HG03460 (cell line): Measurements from ENCODE around the gene OSBPL6.

Experiments used
- ATAC-seq: cut with Tn5 transposase; IDR thresholded peaks from one replicate; pipeline ENCODE4 v1.9.1; 2021; ENCODE audit not compliant: unreplicated experiment

The OSBPL6 gene

GRCh38 chr2:178269438-178270224 is 75.3 kb downstream of the OSBPL6 start:
- no peak for ATAC-seq

GRCh38 chr2:178270338-178270737 is 76.0 kb downstream of the OSBPL6 start:
- ATAC-seq: no peak

GRCh38 chr2:178271094-178271493 is 76.8 kb downstream of the OSBPL6 start:
- ATAC-seq: no peak

GRCh38 chr2:178271629-178272333 is 77.5 kb downstream of the OSBPL6 start:
- ATAC-seq: no peak

- no peak for ATAC-seq
Observed at GRCh38 chr2:178273787-178274360, 79.6 kb downstream of the OSBPL6 start.

- ATAC-seq: no peak
Observed at GRCh38 chr2:178275600-178275999, 81.3 kb downstream of the OSBPL6 start.

DNA sequence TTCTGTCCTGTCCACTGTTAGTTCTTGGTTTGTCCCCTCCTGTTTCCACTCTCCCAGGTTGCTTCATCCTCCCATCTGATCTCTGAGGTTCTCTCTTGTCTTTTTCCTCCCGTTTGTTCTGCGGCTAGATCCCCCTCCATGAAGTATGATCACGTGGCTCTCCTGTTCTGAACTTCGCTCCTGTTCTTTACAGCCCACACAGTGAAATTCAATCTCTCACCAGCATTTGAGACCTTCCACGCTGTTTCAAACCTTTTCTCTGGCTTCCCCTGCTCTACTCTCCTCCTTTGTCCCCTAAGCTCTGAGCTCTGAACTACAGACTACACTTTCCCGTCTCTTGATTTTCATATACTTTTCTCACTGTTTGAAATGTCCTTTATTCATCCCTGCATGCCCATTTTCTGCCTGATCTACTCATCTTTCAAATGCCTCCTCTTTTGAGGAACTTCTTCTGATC is 83.5 kb downstream of the OSBPL6 start:
- ATAC-seq: no peak

- no peak for ATAC-seq
Observed at GRCh38 chr2:178279142-178279541, 84.8 kb downstream of the OSBPL6 start.

DNA sequence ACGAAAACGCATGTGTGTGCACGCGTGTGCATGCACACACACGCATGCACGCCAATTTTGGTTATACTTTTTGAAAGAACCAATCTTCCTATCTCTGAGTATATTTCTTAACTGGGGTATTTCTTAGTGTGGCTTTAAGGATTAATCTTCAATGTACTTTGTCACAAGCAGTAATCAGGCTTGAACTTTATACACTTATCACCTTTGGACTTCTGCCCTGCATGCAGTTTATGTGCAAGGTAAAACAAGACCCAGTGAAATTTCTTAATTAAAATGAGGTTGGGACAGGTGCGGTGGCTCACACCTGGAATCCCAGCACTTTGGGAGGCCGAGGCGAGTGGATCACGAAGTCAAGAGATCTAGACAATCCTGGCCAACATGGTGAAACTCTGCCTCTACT is 85.3 kb downstream of the OSBPL6 start:
- ATAC-seq: no peak

- ATAC-seq: no peak
Observed at GRCh38 chr2:178280244-178280852, 86.0 kb downstream of the OSBPL6 start.

DNA sequence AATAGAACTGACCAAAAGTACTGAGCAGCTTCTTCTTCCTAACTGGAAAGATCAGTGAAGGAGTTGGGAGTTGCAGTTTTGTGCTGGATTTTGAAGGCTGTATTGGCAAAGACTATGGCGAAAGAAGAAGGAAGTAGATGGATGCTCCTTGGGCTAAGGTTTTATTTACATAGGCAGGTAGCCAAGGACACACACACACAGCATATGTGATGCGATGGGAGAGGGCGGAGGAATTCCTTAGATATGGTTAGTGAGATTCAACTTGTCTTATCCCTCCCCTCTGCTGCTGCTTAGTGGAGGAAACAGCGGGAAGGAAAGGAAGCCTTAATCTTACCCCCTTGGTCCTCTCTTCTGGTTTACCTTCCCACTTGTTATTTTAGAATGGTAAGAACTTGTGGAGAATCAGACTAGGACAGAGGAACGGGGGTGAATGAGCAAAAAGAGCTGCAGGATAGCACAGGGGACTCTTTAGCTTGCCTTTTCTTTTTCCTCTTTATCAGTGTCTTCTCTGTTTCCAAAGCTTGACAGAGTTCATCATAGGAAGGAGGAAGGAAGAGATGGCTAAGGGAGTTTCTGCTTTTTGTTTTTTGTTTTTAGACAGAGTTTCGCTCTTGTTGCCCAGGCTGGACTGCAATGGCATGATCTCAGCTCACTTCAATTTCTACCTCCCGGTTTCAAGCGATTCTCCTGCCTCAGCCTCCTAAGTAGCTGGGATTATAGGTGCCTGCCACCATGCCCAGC is 87.9 kb downstream of the OSBPL6 start:
- no peak for ATAC-seq

DNA sequence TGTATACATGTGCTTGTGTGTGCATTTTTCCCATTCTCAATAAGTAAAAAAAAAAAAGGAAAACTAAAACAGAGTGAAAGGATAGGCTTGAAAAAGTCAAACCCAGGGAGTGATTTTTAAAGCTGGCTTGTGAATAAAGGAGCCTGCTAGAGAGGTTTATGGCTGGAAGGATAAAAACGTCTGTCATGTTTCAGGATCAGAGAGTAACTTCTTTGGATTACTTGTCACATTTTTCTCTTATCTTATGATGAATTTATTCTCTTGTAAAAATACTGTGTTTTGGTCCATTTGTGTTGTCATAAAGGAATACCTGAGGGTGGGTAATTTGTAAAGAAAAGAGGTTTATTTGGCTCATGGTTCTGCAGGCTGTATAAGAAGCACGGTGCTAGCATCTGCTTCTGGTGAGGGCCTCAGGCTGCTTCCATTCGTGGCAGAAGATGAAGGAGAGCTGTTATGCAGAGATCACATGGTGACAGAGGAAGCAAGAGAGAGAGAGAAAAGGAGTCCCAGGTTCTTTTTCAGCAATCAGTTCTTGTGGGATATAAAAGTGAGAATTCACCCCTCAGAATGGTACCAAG is 89.1 kb downstream of the OSBPL6 start:
- no peak for ATAC-seq

DNA sequence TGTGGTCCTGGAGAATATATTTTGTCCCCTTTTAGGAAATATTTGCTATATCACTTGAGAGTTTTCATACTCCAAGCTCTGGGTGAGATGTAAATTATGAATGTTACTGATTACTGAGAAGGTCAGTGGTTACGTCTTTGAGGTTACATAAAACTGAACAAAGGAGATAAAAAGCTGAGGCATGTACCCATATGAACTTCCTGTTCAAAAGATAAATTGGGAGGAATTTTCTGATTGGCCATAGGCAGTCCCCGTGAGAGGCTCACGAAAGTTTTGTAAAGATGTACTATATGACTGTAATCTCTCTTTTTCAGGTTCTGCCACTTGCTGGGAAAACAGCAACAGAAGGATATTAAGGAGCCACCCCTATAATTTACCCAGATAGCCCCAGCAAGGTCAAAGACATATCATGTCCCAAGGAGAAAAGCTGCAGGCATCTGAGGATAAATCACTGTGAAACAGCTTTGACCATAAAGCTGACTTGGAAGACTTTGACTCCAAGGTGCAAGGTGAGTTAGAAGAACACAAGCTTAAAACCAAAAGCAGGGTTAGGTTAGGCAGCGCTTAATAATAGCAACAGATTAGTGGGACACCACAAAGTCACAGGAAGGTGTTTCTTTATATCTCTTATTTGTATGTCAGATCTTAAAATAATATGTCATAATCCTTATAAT is 90.4 kb downstream of the OSBPL6 start:
- ATAC-seq: no peak

GRCh38 chr2:178285287-178285615 is 90.9 kb downstream of the OSBPL6 start:
- no peak for ATAC-seq

GRCh38 chr2:178286636-178287035 is 92.3 kb downstream of the OSBPL6 start:
- no peak for ATAC-seq

DNA sequence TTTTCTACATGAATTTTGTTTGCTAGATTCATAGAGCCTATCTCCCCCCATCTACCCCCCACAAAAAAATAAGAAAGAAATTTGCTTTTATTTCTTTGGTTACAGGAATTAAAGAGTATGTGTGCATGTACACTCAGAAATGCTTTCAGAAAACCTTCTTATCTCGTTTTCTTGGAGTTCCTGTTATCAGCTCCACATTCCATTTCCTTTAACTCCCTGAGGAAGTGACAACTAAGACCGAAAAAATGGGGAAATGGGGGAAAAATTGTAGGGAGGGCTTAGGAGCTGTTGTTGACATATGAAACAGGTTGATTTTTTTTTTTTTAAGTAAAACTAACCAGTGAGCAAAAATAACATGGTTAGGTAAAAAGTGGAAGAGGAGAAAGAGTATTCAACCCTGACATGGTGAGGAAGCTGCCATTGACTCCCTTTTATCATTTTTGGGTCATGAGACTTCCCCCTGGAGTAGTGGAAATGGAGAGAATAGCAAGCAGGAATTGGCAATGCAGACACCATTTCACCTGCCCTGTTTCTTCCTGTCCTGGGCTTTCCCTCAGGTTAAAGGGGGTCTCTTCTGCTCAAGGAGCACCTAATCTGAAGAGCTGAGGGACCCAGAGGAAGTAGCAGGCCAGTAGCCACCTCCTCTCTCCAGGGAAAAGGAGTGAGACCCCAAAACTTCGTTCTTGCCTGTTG is 93.5 kb downstream of the OSBPL6 start:
- no peak for ATAC-seq

GRCh38 chr2:178291703-178292102 is 97.4 kb downstream of the OSBPL6 start:
- no peak for ATAC-seq

DNA sequence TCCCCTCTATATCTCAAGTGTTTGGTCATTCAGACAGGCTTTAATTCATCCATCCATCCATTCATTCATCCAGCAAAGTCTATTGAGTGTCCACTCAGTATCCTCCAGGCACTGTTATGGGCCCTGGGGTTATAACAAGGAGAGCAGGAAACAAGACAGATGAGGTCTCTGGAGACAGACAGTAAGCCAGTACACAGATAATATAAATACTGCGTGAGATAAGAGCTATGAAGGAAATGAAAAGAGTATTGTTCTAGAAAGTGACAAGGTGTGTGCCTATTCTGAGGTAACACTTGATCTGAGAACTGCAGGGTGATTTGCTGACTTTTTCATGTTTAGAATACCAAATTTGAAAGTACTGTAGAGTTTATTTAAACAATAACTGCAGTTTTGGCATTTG is 98.3 kb downstream of the OSBPL6 start:
- no peak for ATAC-seq

DNA sequence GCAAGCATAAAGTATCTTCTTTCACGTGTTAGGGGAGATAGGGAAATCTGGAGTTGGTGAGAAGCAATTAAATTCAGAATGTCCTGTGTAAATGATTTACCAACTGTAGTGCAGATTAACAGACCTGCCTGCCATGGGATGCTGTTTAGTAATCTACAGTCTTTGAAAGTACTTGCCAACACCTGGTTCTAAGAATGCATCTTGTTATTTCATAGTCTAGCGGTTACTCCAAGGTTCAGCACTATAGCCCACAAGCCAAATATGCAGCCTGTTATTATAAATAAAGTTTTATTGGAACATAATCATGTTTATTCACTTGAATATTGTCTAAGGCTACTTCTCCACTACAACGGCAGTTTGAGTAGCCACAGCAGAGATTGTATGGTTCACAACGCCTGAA is 100.8 kb downstream of the OSBPL6 start:
- no peak for ATAC-seq

- ATAC-seq: no peak
Observed at GRCh38 chr2:178295906-178296305, 101.6 kb downstream of the OSBPL6 start.
